ENCODE data around the gene KLF16.

GRCh38 chr19:1841209-1841924, 22.0 kb downstream of the KLF16 start:
- no peak for TF ChIP-seq CTCF (IDR thresholded peaks at IDR 0.05)
- TF ChIP-seq ZFX (IDR thresholded peaks at IDR 0.05; ENCODE audit: borderline replicate concordance), result no peak
